GM12878 (cell line): Measurements from ENCODE around the gene NXPH1. TPM values are rescaled to one million over a fixed set of nuclear protein-coding genes. Genes with fewer than 3 reads are reported as not detected.

Source experiments
- ATAC-seq: fragments of 200-7000 bp; cut with Tn5 transposase; 3 replicates; pipeline ENCODE4 v1.9.1; 2020; ENCODE audit warnings: mild to moderate bottlenecking, moderate library complexity
- BruUV-seq: library from RNA; stranded (reverse); fragments of 400-500 nt; replicated peaks from 2 replicates; lab custom pipeline; 2021; lab: Mats Ljungman, UMichigan
- CTCF ChIA-PET: fragments of 300-600 bp; sonication (Branson Sonifier 250); formaldehyde crosslinking; extraction: SDS; loops from one replicate; lab custom pipeline; 2021; ENCODE audit warnings: inconsistent platforms; lab: Yijun Ruan, JAX
- POLR2A ChIA-PET: fragments of 350-600 bp; formaldehyde crosslinking; extraction: SDS; loops from one replicate; lab custom pipeline; 2021; ENCODE audit warnings: inconsistent platforms; lab: Charles Lee
- RAD21 ChIA-PET: fragments of 300-600 bp; sonication (Branson Sonifier 250); formaldehyde crosslinking; loops from one replicate; lab custom pipeline; 2023; ENCODE audit warnings: antibody characterized with exemption; ENCODE audit not compliant: unreplicated experiment; lab: Charles Lee
- SMC1A ChIA-PET: fragments of 300-600 bp; sonication (Branson Sonifier 250); formaldehyde crosslinking; loops from one replicate; lab custom pipeline; 2023; ENCODE audit not compliant: unreplicated experiment, uncharacterized antibody; lab: Charles Lee
- DNase-seq: peaks from one replicate; pipeline ENCODE4 v3.0.0-alpha.2; 2011; ENCODE audit warnings: low read depth, low spot score
- FAIRE-seq: peaks from 3 replicates; lab custom pipeline; 2011; peaks lifted over from hg19 to GRCh38; lab: Jason Lieb, UNC
- H2AFZ ChIP-seq: 2 replicates; pipeline ENCODE4 v1.6.0; 2011; ENCODE audit warnings: low read depth, low read length, control low read depth; ENCODE audit not compliant: control insufficient read depth
- H3K27ac ChIP-seq: 2 replicates; pipeline ENCODE4 v1.5.1; 2011; ENCODE audit warnings: control low read depth; ENCODE audit not compliant: control insufficient read depth, insufficient read depth
- H3K27me3 ChIP-seq, 2 experiments: replicated peaks in 1 of 2; 2 replicates each; pipeline versions ENCODE4 v1.6.0 to v1.6.1; 2011; ENCODE audit warnings: low read length in 1 of 2; ENCODE audit not compliant: control insufficient read depth in 2 of 2, insufficient read depth in 2 of 2
- H3K36me3 ChIP-seq, 2 experiments: 2 replicates each; pipeline ENCODE4 v1.5.1; 2011; ENCODE audit warnings: low read length in 1 of 2; ENCODE audit not compliant: control insufficient read depth in 2 of 2, insufficient read depth in 2 of 2
- H3K4me1 ChIP-seq: 2 replicates; pipeline ENCODE4 v1.6.1; 2011; ENCODE audit warnings: mild to moderate bottlenecking, low read length, moderate library complexity, mixed read lengths; ENCODE audit not compliant: control insufficient read depth, insufficient read depth
- H3K4me2 ChIP-seq: 2 replicates; pipeline ENCODE4 v1.6.0; 2011; ENCODE audit warnings: control low read depth; ENCODE audit not compliant: control insufficient read depth, insufficient read depth
- H3K4me3 ChIP-seq: fragments of 200-600 bp; sonication (generic); 2 replicates; pipeline ENCODE4 v1.5.1; 2016
- H3K79me2 ChIP-seq: 2 replicates; pipeline ENCODE4 v1.6.0; 2011; ENCODE audit warnings: low read length; ENCODE audit not compliant: control insufficient read depth, insufficient read depth
- H3K9ac ChIP-seq: 2 replicates; pipeline ENCODE4 v1.8.0; 2011; ENCODE audit warnings: low read length, control low read depth, mixed read lengths; ENCODE audit not compliant: control insufficient read depth, insufficient read depth
- H3K9me3 ChIP-seq: replicated peaks from 3 replicates; pipeline ENCODE4 v1.5.1; 2011; ENCODE audit warnings: mild to moderate bottlenecking, low read length; ENCODE audit not compliant: control insufficient read depth, insufficient read depth
- H4K20me1 ChIP-seq: 2 replicates; pipeline ENCODE4 v1.6.0; 2011; ENCODE audit not compliant: control insufficient read depth, insufficient read depth
- ATF7 ChIP-seq: fragments of 450-650 bp; IDR thresholded peaks from 2 replicates; pipeline ENCODE4 v1.6.1; 2016; ENCODE audit warnings: low read depth, mild to moderate bottlenecking
- BHLHE40 ChIP-seq, 2 experiments: fragments of 450-650 bp in 1 of 2; IDR thresholded peaks; 2 replicates each; pipeline ENCODE4 v1.6.1; 2011 to 2017; ENCODE audit warnings: low read depth in 2 of 2, borderline replicate concordance in 1 of 2, improper control_type of control experiment in 1 of 2, low read length in 1 of 2, mild to moderate bottlenecking in 1 of 2
- CBFB ChIP-seq: IDR thresholded peaks from 2 replicates; pipeline ENCODE4 v1.6.1; 2016; ENCODE audit warnings: antibody characterized with exemption, low read depth
- CHD1 ChIP-seq: IDR thresholded peaks from 2 replicates; pipeline ENCODE4 v1.6.1; 2012; ENCODE audit warnings: low read depth, low read length, improper control_type of control experiment
- CHD2 ChIP-seq: IDR thresholded peaks from 2 replicates; pipeline ENCODE4 v1.6.1; 2011; ENCODE audit warnings: low read depth, low read length, improper control_type of control experiment, borderline replicate concordance
- MYB ChIP-seq: fragments of 150-350 bp; IDR thresholded peaks from 2 replicates; pipeline ENCODE4 v1.6.1; 2014; ENCODE audit warnings: mild to moderate bottlenecking, low read depth, low read length, borderline replicate concordance
- NFIC ChIP-seq: IDR thresholded peaks from 2 replicates; pipeline ENCODE4 v1.6.1; 2012; ENCODE audit warnings: low read depth, mild to moderate bottlenecking, inconsistent platforms, low read length, moderate library complexity
- POLR2AphosphoS2 ChIP-seq: IDR thresholded peaks from 2 replicates; pipeline ENCODE4 v1.6.1; 2011; ENCODE audit warnings: low read depth, mild to moderate bottlenecking, low read length, improper control_type of control experiment, moderate library complexity
- RAD21 ChIP-seq: IDR thresholded peaks from 2 replicates; pipeline ENCODE4 v1.6.1; 2011; ENCODE audit warnings: mild to moderate bottlenecking, low read depth, low read length, moderate library complexity; ENCODE audit not compliant: insufficient read depth
- SREBF1 ChIP-seq: IDR thresholded peaks from 2 replicates; pipeline ENCODE4 v1.6.1; 2012; ENCODE audit warnings: mild to moderate bottlenecking, low read length
- SREBF2 ChIP-seq: IDR thresholded peaks from 2 replicates; pipeline ENCODE4 v1.6.1; 2012; ENCODE audit warnings: mild to moderate bottlenecking, low read length
- SUPT20H ChIP-seq: IDR thresholded peaks from 2 replicates; pipeline ENCODE4 v1.6.1; 2011; ENCODE audit warnings: low read depth, mild to moderate bottlenecking, low read length, moderate library complexity, borderline replicate concordance; ENCODE audit not compliant: control insufficient read depth
- TCF7 ChIP-seq: IDR thresholded peaks from 2 replicates; pipeline ENCODE4 v1.6.1; 2014; ENCODE audit warnings: antibody characterized with exemption, borderline replicate concordance
- USF2 ChIP-seq: IDR thresholded peaks from 2 replicates; pipeline ENCODE4 v1.6.1; 2011; ENCODE audit warnings: low read depth, low read length, improper control_type of control experiment, borderline replicate concordance
- YBX1 ChIP-seq: fragments of 450-650 bp; IDR thresholded peaks from 2 replicates; pipeline ENCODE4 v1.6.1; 2016; ENCODE audit warnings: antibody characterized with exemption
- ZBTB4 ChIP-seq: fragments of 450-650 bp; formaldehyde crosslinking; IDR thresholded peaks from 2 replicates; pipeline ENCODE4 v1.4.0; 2022; ENCODE audit warnings: mild to moderate bottlenecking, moderate library complexity
- ZSCAN29 ChIP-seq: fragments of 450-650 bp; IDR thresholded peaks from 2 replicates; pipeline ENCODE4 v1.6.1; 2017; ENCODE audit warnings: mild to moderate bottlenecking, moderate library complexity
- WGBS: methylation state at CpG from one replicate; pipeline ENCODE4 v1.1.6; 2016; ENCODE audit warnings: low lambda C conversion rate; ENCODE audit not compliant: insufficient replicate concordance, insufficient coverage; ENCODE audit errors: missing lambda C conversion rate; 5-methylcytosine and 5-hydroxymethylcytosine counted together
- in situ Hi-C: fragments of 300-500 bp; cut with MboI; formaldehyde crosslinking; loops from 9 replicates; pipeline ENCODE4 v1.14.3; 2018; ENCODE audit warnings: mixed read lengths
- intact Hi-C: fragments of 100-400 bp; cut with micrococcal nuclease; formaldehyde crosslinking; loops from one replicate; pipeline ENCODE4 v1.14.2; 2022; ENCODE audit not compliant: unreplicated experiment
- polyA plus RNA-seq, 11 experiments: library from polyadenylated mRNA; depleted of rRNA in 4 of 11; unstranded in 6 of 11; stranded (reverse) in 5 of 11; fragments of >200 nt; fragmentation: Nextera tagmentation in 4 of 11; fragmentation: Illumina TruSeq in 1 of 11; extraction: Ambion mirVana in 4 of 11; extraction: Trizol in 1 of 11; gene quantifications; 1 replicate in 1 of 11; 2 replicates in 10 of 11; pipeline versions ENCODE4 v1.2.1 to v1.2.3, GENCODE V29; 2011 to 2016; ENCODE audit warnings: inconsistent platforms in 2 of 11, missing spikeins in 2 of 11, low read depth in 1 of 11
- total RNA-seq, 4 experiments: library from RNA; depleted of rRNA in 3 of 4; stranded (reverse); fragments of >200 nt in 3 of 4; fragmentation: Illumina TruSeq in 1 of 4; extraction: Trizol in 1 of 4; gene quantifications; 2 replicates each; pipeline versions ENCODE4 v1.2.1 to v1.2.3, GENCODE V29; 2013 to 2021
- TF ChIP-seq, protein P1 (sequence below): IDR thresholded peaks from 2 replicates; pipeline ENCODE4 v1.6.1; 2011; ENCODE audit warnings: borderline replicate concordance, low read depth, mild to moderate bottlenecking, moderate library complexity, mixed read lengths, low read length; ENCODE audit not compliant: insufficient read depth; ENCODE audit errors: extremely low read length

Gene NXPH1
- total and polyA plus RNA-seq, 10 of the 15 experiments (the other 5 are each of a cell fraction or from before 2014, with no cell fraction given): 0.06 to 0.34 TPM; not detected in 8

DNA sequence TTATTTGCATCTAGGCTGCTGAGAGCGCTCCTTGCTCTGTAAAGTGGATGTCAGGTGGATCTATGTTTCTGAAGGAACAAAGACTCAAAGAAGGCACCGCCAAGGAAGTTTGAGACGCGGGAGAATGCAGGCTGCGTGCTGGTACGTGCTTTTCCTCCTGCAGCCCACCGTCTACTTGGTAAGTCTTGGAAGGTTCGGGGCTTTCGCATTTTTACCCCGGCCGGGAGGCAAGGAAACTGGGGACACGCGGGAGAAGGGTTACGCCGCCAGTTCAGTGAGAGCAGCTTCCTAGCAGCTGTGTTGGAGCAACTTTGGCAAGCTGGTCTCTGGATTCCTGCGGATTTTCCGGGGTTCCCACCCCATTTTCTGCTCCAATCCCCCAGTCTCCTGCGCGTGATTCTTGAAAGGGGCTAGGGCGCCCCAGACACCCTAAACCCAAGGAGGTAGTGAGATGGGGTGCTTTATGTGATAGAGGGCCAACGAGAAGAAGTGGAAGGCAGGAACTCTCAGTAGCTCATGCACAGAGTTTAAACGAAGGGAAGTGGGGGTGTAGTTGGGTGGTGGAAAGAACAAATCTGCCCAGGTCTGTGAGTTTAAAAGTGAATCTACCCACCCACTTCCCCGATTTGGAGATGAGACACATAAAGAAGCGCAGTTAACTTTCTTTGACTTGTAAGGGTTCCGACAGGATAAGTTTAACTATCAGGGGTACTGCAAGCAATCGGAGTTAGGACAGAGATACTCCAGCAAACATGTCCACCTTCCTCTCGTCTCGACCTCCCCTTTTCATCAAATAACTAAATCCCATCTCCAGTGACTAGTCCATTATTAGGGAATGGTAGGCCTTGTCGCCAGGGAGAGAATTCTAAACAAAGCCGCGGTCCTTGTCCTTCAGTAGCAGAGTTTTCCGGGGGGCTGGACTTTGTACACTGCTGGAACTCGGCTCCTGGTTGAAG is 2.5 kb downstream of the NXPH1 start:
- SMC1A ChIA-PET: interaction anchor here (0.9 to 1.2 kb wide), 3 partner anchors 12 to 282 kb away, joined by 3 read pairs; no protein-coding TSS in a partner anchor
- TF ChIP-seq POLR2AphosphoS2 (no peak), BHLHE40 (IDR thresholded peaks at IDR 0.05; ENCODE audit: borderline replicate concordance in 1 of 2, low read depth in 2 of 2, low read length in 1 of 2) (no peak), CHD2 (no peak), CBFB (no peak), YBX1 (no peak), NFIC (no peak), SREBF2 (no peak), USF2 (no peak), SUPT20H (no peak), ZBTB4 (CRISPR knock-in tag) (no peak), TCF7 (no peak), CHD1 (no peak), SREBF1 (no peak), MYB (no peak), ATF7 (no peak), ZSCAN29 (no peak), RAD21 (no peak)
- TF ChIP-seq, protein P1, sequence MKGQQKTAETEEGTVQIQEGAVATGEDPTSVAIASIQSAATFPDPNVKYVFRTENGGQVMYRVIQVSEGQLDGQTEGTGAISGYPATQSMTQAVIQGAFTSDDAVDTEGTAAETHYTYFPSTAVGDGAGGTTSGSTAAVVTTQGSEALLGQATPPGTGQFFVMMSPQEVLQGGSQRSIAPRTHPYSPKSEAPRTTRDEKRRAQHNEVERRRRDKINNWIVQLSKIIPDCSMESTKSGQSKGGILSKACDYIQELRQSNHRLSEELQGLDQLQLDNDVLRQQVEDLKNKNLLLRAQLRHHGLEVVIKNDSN: no peak

More for the DNA sequence above, 2.5 kb downstream of the NXPH1 start:
- H3K9me3 ChIP-seq: no peaks in the 10 kb centered on the region; the same call in 2 of the 3 replicates
- DNase-seq: no peak
- in situ Hi-C loops: no loop called here
- no peak overlapping the region for H3K4me3 ChIP-seq
- H3K27me3 ChIP-seq: peaks cover 17 to 28% of the 10 kb centered on the region in 2 experiments
- 35% methylated on average over 33 of the region's 33 CpGs for WGBS
- FAIRE-seq: no peak
- H3K36me3 ChIP-seq: no peaks in the 10 kb centered on the region
- intact Hi-C loops: loop anchor here (5.0 kb wide), 1 partner anchor 656 kb away; no protein-coding TSS in a partner anchor
- no peak overlapping the region for H3K4me2 ChIP-seq
- H3K9ac ChIP-seq: no peak overlapping the region
- RAD21 ChIA-PET: interaction anchor here (3.7 kb wide), 1 partner anchor 288 kb away, joined by 17 read pairs; no protein-coding TSS in a partner anchor
- CTCF ChIA-PET: interaction anchor here (0.8 to 2.1 kb wide), 8 partner anchors 9 to 288 kb away, joined by 3 to 12 read pairs (median 3); no protein-coding TSS in a partner anchor
- no peak overlapping the region for H3K27ac ChIP-seq
- H3K4me1 ChIP-seq: no peaks in the 10 kb centered on the region
- H3K79me2 ChIP-seq: no peaks in the 10 kb centered on the region
- ATAC-seq: no peak
- no peaks in the 10 kb centered on the region for H4K20me1 ChIP-seq
- POLR2A ChIA-PET: no interaction called here
- no TSS peak for BruUV-seq
- H2AFZ ChIP-seq: no peak overlapping the region
